ENCODE data around the gene PCDHA9. TPM values are rescaled to one million over a fixed set of nuclear protein-coding genes. Genes with fewer than 3 reads are reported as not detected.

PCDHA9 gene
- total RNA-seq, 1 donor from 2014 or later: 0.99 TPM

GRCh38 chr5:140881889-140882590 lies 33.9 kb downstream of the PCDHA9 start, which contains the start of gene PCDHA13:
PCDHA13 (plus strand) TSS chr5:140882124; CDS start chr5:140882269, 145 bp downstream.
- no peak for DNase-seq (ENCODE audit: low read depth)

- DNase-seq (ENCODE audit: low read depth): no peak
These were observed 34.4 kb downstream of the PCDHA9 start for GRCh38 chr5:140882591-140882899.

- no peak for DNase-seq (ENCODE audit: low read depth)
These were observed 35.2 kb downstream of the PCDHA9 start for GRCh38 chr5:140883373-140883772.

GRCh38 chr5:140883927-140884697 lies 35.9 kb downstream of the PCDHA9 start:
- no peak for DNase-seq (ENCODE audit: low read depth)

Other genes with a start within 250 kb of the PCDHA9 start
- gene CD14, start 215.2 kb upstream of the PCDHA9 start, total RNA-seq: 5.3 TPM in 1 of 2 replicates, not detected in the other
- 10.9 and 18.9 TPM in 2 replicates for gene TMCO6, start 208.9 kb upstream of the PCDHA9 start, total RNA-seq
- gene NDUFA2, start 200.8 kb upstream of the PCDHA9 start, total RNA-seq: 33.0 and 35.6 TPM in 2 replicates
- gene IK, start 200.6 kb upstream of the PCDHA9 start, total RNA-seq: 73.3 and 168 TPM in 2 replicates
- 43.3 and 58.7 TPM in 2 replicates for gene WDR55, start 183.5 kb upstream of the PCDHA9 start, total RNA-seq
- gene DND1, start 174.8 kb upstream of the PCDHA9 start, total RNA-seq: 0.35 and 0.55 TPM in 2 replicates
- gene HARS1, start 157.0 kb upstream of the PCDHA9 start, total RNA-seq: 72.2 and 80.2 TPM in 2 replicates
- 40.4 and 51.1 TPM in 2 replicates for gene HARS2, start 156.9 kb upstream of the PCDHA9 start, total RNA-seq
- 61.0 and 63.1 TPM in 2 replicates for gene ZMAT2, start 147.9 kb upstream of the PCDHA9 start, total RNA-seq
- gene PCDHA1, start 62.2 kb upstream of the PCDHA9 start, total RNA-seq: 0.10 and 0.35 TPM in 2 replicates
- gene PCDHA2, start 53.5 kb upstream of the PCDHA9 start, total RNA-seq: 0.35 TPM in 1 of 2 replicates, not detected in the other
- 0.17 and 1.3 TPM in 2 replicates for gene PCDHA3, start 47.3 kb upstream of the PCDHA9 start, total RNA-seq
- 4.2 and 9.6 TPM in 2 replicates for gene PCDHA4, start 41.3 kb upstream of the PCDHA9 start, total RNA-seq
- gene PCDHA5, start 26.8 kb upstream of the PCDHA9 start, total RNA-seq: 0.94 TPM in 1 of 2 replicates, not detected in the other
- gene PCDHA6, start 20.4 kb upstream of the PCDHA9 start, total RNA-seq: 1.0 and 7.2 TPM in 2 replicates
- 0.87 and 1.4 TPM in 2 replicates for gene PCDHA7, start 14.1 kb upstream of the PCDHA9 start, total RNA-seq
- gene PCDHA8, start 7.2 kb upstream of the PCDHA9 start, total RNA-seq: 1.3 TPM in 1 of 2 replicates, not detected in the other
- 1.6 and 12.3 TPM in 2 replicates for gene PCDHA10, start 7.5 kb downstream of the PCDHA9 start, total RNA-seq
- 1.6 and 5.4 TPM in 2 replicates for gene PCDHA11, start 20.6 kb downstream of the PCDHA9 start, total RNA-seq
- gene PCDHA12, start 26.9 kb downstream of the PCDHA9 start, total RNA-seq: 2.4 and 7.8 TPM in 2 replicates
- gene PCDHA13, start 33.7 kb downstream of the PCDHA9 start, total RNA-seq: 0.69 and 2.2 TPM in 2 replicates
- gene PCDHAC1, start 77.9 kb downstream of the PCDHA9 start, total RNA-seq: 0.52 and 2.7 TPM in 2 replicates
- 1.0 and 1.1 TPM in 2 replicates for gene PCDHAC2, start 118.1 kb downstream of the PCDHA9 start, total RNA-seq
- gene PCDHB1, start 203.0 kb downstream of the PCDHA9 start, total RNA-seq: under 0.01 TPM in 1 of 2 replicates, not detected in the other
- 1.6 and 10.1 TPM in 2 replicates for gene PCDHB2, start 246.2 kb downstream of the PCDHA9 start, total RNA-seq